IMR-90 (cell line): Measurements from ENCODE around the gene MORN5. TPM values are rescaled to one million over a fixed set of nuclear protein-coding genes. Genes with fewer than 3 reads are reported as not detected.

ENCODE experiments used
- ATAC-seq: fragments of 200-7000 bp; cut with Tn5 transposase; 2 replicates; pipeline ENCODE4 v1.9.1; 2020; ENCODE audit warnings: low read depth, mild to moderate bottlenecking, moderate library complexity
- BruUV-seq: library from RNA; stranded (reverse); fragments of 400-500 nt; replicated peaks from 2 replicates; lab custom pipeline; 2021; lab: Mats Ljungman, UMichigan
- CTCF ChIA-PET: fragments of 300-600 bp; formaldehyde crosslinking; extraction: SDS; loops from one replicate; lab custom pipeline; 2021; ENCODE audit warnings: antibody characterized with exemption; lab: Yijun Ruan, JAX
- POLR2A ChIA-PET: fragments of 300-600 bp; sonication (Branson Sonifier 250); formaldehyde crosslinking; loops from one replicate; lab custom pipeline; 2022; ENCODE audit warnings: antibody characterized with exemption; ENCODE audit not compliant: unreplicated experiment; lab: Charles Lee
- DNase-seq: peaks from one replicate; pipeline ENCODE4 v3.0.0; 2013
- H2AFZ ChIP-seq: replicated peaks from 2 replicates; pipeline ENCODE3; 2013; ENCODE audit warnings: low read length, mild to moderate bottlenecking; ENCODE audit not compliant: poor library complexity
- H2AK5ac ChIP-seq: 2 replicates; pipeline ENCODE4 v1.6.1; 2013; ENCODE audit warnings: low read depth, low read length, inconsistent platforms
- H2AK9ac ChIP-seq: replicated peaks from 2 replicates; pipeline ENCODE3; 2013; ENCODE audit warnings: mild to moderate bottlenecking, low read depth, low read length, moderate library complexity; ENCODE audit not compliant: poor library complexity
- H2BK120ac ChIP-seq: 2 replicates; pipeline ENCODE4 v1.6.1; 2013; ENCODE audit warnings: low read depth, low read length, inconsistent platforms
- H2BK15ac ChIP-seq: 3 replicates; pipeline ENCODE4 v1.6.1; 2013; ENCODE audit warnings: low read depth, low read length, inconsistent platforms
- H2BK20ac ChIP-seq: 2 replicates; pipeline ENCODE4 v1.6.1; 2013; ENCODE audit warnings: low read depth, mild to moderate bottlenecking, inconsistent platforms, low read length, moderate library complexity
- H2BK5ac ChIP-seq: 2 replicates; pipeline ENCODE4 v1.6.1; 2013; ENCODE audit warnings: mild to moderate bottlenecking, low read depth, low read length, inconsistent platforms; ENCODE audit not compliant: poor library complexity, severe bottlenecking
- H3K14ac ChIP-seq: replicated peaks from 2 replicates; pipeline ENCODE4 v1.6.1; 2013; ENCODE audit warnings: low read depth, low read length, inconsistent platforms
- H3K18ac ChIP-seq: 2 replicates; pipeline ENCODE4 v1.6.1; 2013; ENCODE audit warnings: low read depth, low read length, control low read depth
- H3K23ac ChIP-seq: 2 replicates; pipeline ENCODE4 v1.6.1; 2013; ENCODE audit warnings: low read depth, low read length, inconsistent platforms
- H3K27ac ChIP-seq: 2 replicates; pipeline ENCODE4 v1.5.1; 2013; ENCODE audit warnings: mild to moderate bottlenecking, control low read depth, low read length; ENCODE audit not compliant: insufficient read depth
- H3K27me3 ChIP-seq: 2 replicates; pipeline ENCODE4 v1.6.1; 2013; ENCODE audit warnings: low read length; ENCODE audit not compliant: control insufficient read depth, insufficient read depth
- H3K36me3 ChIP-seq: 2 replicates; pipeline ENCODE4 v1.6.1; 2013; ENCODE audit warnings: low read length, mixed read lengths; ENCODE audit not compliant: control insufficient read depth, insufficient read depth
- H3K4ac ChIP-seq: 2 replicates; pipeline ENCODE4 v1.6.1; 2013; ENCODE audit warnings: low read depth, low read length, inconsistent platforms
- H3K4me1 ChIP-seq: 2 replicates; pipeline ENCODE4 v1.6.1; 2013; ENCODE audit warnings: low read length, mixed read lengths; ENCODE audit not compliant: control insufficient read depth, insufficient read depth
- H3K4me2 ChIP-seq: 2 replicates; pipeline ENCODE4 v1.6.1; 2013; ENCODE audit warnings: low read depth, mild to moderate bottlenecking, control low read depth, low read length, moderate library complexity
- H3K4me3 ChIP-seq: 2 replicates; pipeline ENCODE4 v1.5.1; 2013; ENCODE audit warnings: low read depth, mild to moderate bottlenecking, control low read depth, low read length, moderate library complexity; ENCODE audit not compliant: insufficient read depth
- H3K56ac ChIP-seq: 2 replicates; pipeline ENCODE4 v1.6.1; 2013; ENCODE audit warnings: low read length, inconsistent platforms; ENCODE audit not compliant: insufficient read depth; ENCODE audit errors: extremely low read depth
- H3K79me1 ChIP-seq, 2 experiments: 2 replicates each; pipeline ENCODE4 v1.6.1; 2013; ENCODE audit warnings: low read length in 2 of 2, inconsistent platforms in 1 of 2, low read depth in 1 of 2
- H3K9ac ChIP-seq: 2 replicates; pipeline ENCODE4 v1.6.1; 2013; ENCODE audit warnings: low read depth, low read length, control low read depth
- H3K9me1 ChIP-seq: 2 replicates; pipeline ENCODE4 v1.6.1; 2013; ENCODE audit warnings: low read length, inconsistent platforms; ENCODE audit not compliant: insufficient read depth
- H3K9me3 ChIP-seq: 2 replicates; pipeline ENCODE4 v1.6.1; 2013; ENCODE audit warnings: low read length; ENCODE audit not compliant: control insufficient read depth, insufficient read depth
- H4K20me1 ChIP-seq: 2 replicates; pipeline ENCODE4 v1.6.1; 2013; ENCODE audit warnings: low read length, inconsistent platforms; ENCODE audit not compliant: insufficient read depth
- H4K5ac ChIP-seq: 2 replicates; pipeline ENCODE4 v1.6.1; 2013; ENCODE audit warnings: mild to moderate bottlenecking, low read depth, low read length, control low read depth
- H4K8ac ChIP-seq, 2 experiments: 2 replicates each; pipeline ENCODE4 v1.6.1; 2013; ENCODE audit warnings: low read depth in 2 of 2, low read length in 2 of 2, control low read depth in 1 of 2, inconsistent platforms in 1 of 2
- H4K91ac ChIP-seq: 2 replicates; pipeline ENCODE4 v1.6.1; 2013; ENCODE audit warnings: low read depth, low read length, inconsistent platforms; ENCODE audit not compliant: insufficient read depth
- BHLHE40 ChIP-seq: fragments of 150-350 bp; IDR thresholded peaks from 2 replicates; pipeline ENCODE4 v1.6.1; 2016; ENCODE audit warnings: mild to moderate bottlenecking, low read depth, low read length
- CEBPB ChIP-seq: IDR thresholded peaks from 2 replicates; pipeline ENCODE4 v1.6.1; 2012; ENCODE audit warnings: low read depth, low read length, improper control_type of control experiment
- FOS ChIP-seq: fragments of 150-350 bp; IDR thresholded peaks from 2 replicates; pipeline ENCODE4 v1.6.1; 2016; ENCODE audit warnings: low read depth, low read length
- MAFK ChIP-seq: IDR thresholded peaks from 2 replicates; pipeline ENCODE4 v1.6.1; 2012; ENCODE audit warnings: low read depth, low read length, improper control_type of control experiment
- MAZ ChIP-seq: IDR thresholded peaks from 2 replicates; pipeline ENCODE4 v1.6.1; 2012; ENCODE audit warnings: low read depth, mild to moderate bottlenecking, low read length, improper control_type of control experiment, moderate library complexity, borderline replicate concordance
- NFE2L2 ChIP-seq: fragments of 150-350 bp; IDR thresholded peaks from 2 replicates; pipeline ENCODE4 v1.6.1; 2016; ENCODE audit warnings: low read depth, mild to moderate bottlenecking, low read length
- POLR2A ChIP-seq: IDR thresholded peaks from 2 replicates; pipeline ENCODE4 v1.6.1; 2012; ENCODE audit warnings: mild to moderate bottlenecking, low read depth, low read length
- RAD21 ChIP-seq: IDR thresholded peaks from 2 replicates; pipeline ENCODE4 v1.6.1; 2012; ENCODE audit warnings: low read length, improper control_type of control experiment
- RCOR1 ChIP-seq: IDR thresholded peaks from 2 replicates; pipeline ENCODE4 v1.6.1; 2012; ENCODE audit warnings: mild to moderate bottlenecking, low read length, improper control_type of control experiment; ENCODE audit not compliant: insufficient replicate concordance
- WGBS, 2 experiments: methylation state at CpG; one replicate each; pipeline versions ENCODE4 v1.1.5 to v1.1.7; 2013; ENCODE audit warnings: missing lambda C conversion rate in 2 of 2; ENCODE audit not compliant: insufficient read length in 1 of 2; ENCODE audit errors: extremely low coverage in 2 of 2; 5-methylcytosine and 5-hydroxymethylcytosine counted together
- dilution Hi-C: fragments of 300-500 bp; cut with HindIII; formaldehyde crosslinking; loops from one replicate; pipeline ENCODE4 v1.14.3; 2018; ENCODE audit warnings: low sequenced_read_pairs; ENCODE audit not compliant: unreplicated experiment
- in situ Hi-C: fragments of 300-500 bp; cut with MboI; formaldehyde crosslinking; loops from 3 replicates; pipeline ENCODE4 v1.14.3; 2019; ENCODE audit warnings: low sequenced_read_pairs, inconsistent platforms, mixed read lengths
- intact Hi-C: fragments of 100-400 bp; cut with micrococcal nuclease; formaldehyde crosslinking; loops from 2 replicates; pipeline ENCODE4 v1.10.0; 2022
- polyA plus RNA-seq, 3 experiments: library from polyadenylated mRNA; depleted of rRNA; stranded (reverse); fragments of >200 nt; gene quantifications; 2 replicates each; pipeline ENCODE4 v1.2.3, GENCODE V29; 2012; ENCODE audit warnings: low replicate concordance in 1 of 3
- total RNA-seq: library from RNA; depleted of rRNA; stranded (reverse); fragments of >200 nt; gene quantifications from 2 replicates; pipeline ENCODE4 v1.2.3, GENCODE V29; 2012
- TF ChIP-seq, protein P1 (sequence below): conservative IDR thresholded peaks from 2 replicates; pipeline ENCODE4 v1.5.1; 2012; ENCODE audit warnings: mild to moderate bottlenecking, low read depth, low read length, improper control_type of control experiment

The MORN5 gene
- total and polyA plus RNA-seq, 2 of the 4 experiments (the other 2 are of a cell fraction) = not detected

GRCh38 chr9:122124048-122124447 lies 35.7 kb upstream of the MORN5 start:
- CTCF ChIA-PET = interaction anchor here (0.6 to 4.7 kb wide), 6 partner anchors 10 to 331 kb away, joined by 3 to 43 read pairs (median 4); no protein-coding TSS in a partner anchor
- H3K14ac ChIP-seq = no peak overlapping the region
- H2BK5ac ChIP-seq = no peak overlapping the region

More at GRCh38 chr9:122124048-122124447, 35.7 kb upstream of the MORN5 start:
- Histone ChIP-seq H4K8ac (no peak overlapping the region), H3K56ac (no peak overlapping the region), H2AK5ac (0 out of 2 replicates have a peak overlapping the region, but pooled peaks have one; percentile 12), H2AFZ (no peak overlapping the region), H3K9me1 (peaks cover 7% of the 10 kb centered on the region), H4K91ac (no peak overlapping the region), H2BK15ac (no peak overlapping the region), H3K23ac (no peak overlapping the region), H3K27ac (no peak overlapping the region), H3K9ac (no peak overlapping the region), H3K4me2 (no peak overlapping the region), H3K18ac (no peak overlapping the region), H3K79me1 (no peaks in the 10 kb centered on the region), H2BK120ac (no peak overlapping the region), H2AK9ac (no peak overlapping the region), H3K4me3 (no peak overlapping the region), H4K5ac (no peak overlapping the region), H3K27me3 (no peaks in the 10 kb centered on the region; the same call in 1 of the 2 replicates), H2BK20ac (no peak overlapping the region), H3K4ac (no peak overlapping the region), H4K20me1 (no peaks in the 10 kb centered on the region), H3K4me1 (peaks cover 13% of the 10 kb centered on the region), H3K36me3 (no peaks in the 10 kb centered on the region), H3K9me3 (no peaks in the 10 kb centered on the region)
- TF ChIP-seq FOS = no peak
- no peak for TF ChIP-seq NFE2L2
- TF ChIP-seq BHLHE40 = no peak
- TF ChIP-seq, protein P1, sequence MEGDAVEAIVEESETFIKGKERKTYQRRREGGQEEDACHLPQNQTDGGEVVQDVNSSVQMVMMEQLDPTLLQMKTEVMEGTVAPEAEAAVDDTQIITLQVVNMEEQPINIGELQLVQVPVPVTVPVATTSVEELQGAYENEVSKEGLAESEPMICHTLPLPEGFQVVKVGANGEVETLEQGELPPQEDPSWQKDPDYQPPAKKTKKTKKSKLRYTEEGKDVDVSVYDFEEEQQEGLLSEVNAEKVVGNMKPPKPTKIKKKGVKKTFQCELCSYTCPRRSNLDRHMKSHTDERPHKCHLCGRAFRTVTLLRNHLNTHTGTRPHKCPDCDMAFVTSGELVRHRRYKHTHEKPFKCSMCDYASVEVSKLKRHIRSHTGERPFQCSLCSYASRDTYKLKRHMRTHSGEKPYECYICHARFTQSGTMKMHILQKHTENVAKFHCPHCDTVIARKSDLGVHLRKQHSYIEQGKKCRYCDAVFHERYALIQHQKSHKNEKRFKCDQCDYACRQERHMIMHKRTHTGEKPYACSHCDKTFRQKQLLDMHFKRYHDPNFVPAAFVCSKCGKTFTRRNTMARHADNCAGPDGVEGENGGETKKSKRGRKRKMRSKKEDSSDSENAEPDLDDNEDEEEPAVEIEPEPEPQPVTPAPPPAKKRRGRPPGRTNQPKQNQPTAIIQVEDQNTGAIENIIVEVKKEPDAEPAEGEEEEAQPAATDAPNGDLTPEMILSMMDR = no peak
- TF ChIP-seq CEBPB = no peak
- TF ChIP-seq MAZ = no peak
- no peak for TF ChIP-seq POLR2A
- no peak for TF ChIP-seq MAFK
- TF ChIP-seq RCOR1 = no peak
- TF ChIP-seq RAD21 = no peak
- POLR2A ChIA-PET = no interaction called here
- DNase-seq = no peak
- dilution Hi-C loops (no loop called here), intact Hi-C loops (loop anchor here (2.0 kb wide), 1 partner anchor 687 kb away; no protein-coding TSS in a partner anchor), in situ Hi-C loops (loop anchor here (5.0 kb wide), 3 partner anchors 228 to 688 kb away; no protein-coding TSS in a partner anchor)
- no TSS peak for BruUV-seq
- ATAC-seq = no peak
- no CpG with 5 or more reads among the region's 1 CpG for WGBS, 2 experiments
